IMR-90 (cell line): ENCODE measurements around the gene CH25H.

Experiments
- CEBPB ChIP-seq: IDR thresholded peaks from 2 replicates; pipeline ENCODE4 v1.6.1; 2012; ENCODE audit warnings: low read depth, low read length, improper control_type of control experiment
- MAFK ChIP-seq: IDR thresholded peaks from 2 replicates; pipeline ENCODE4 v1.6.1; 2012; ENCODE audit warnings: low read depth, low read length, improper control_type of control experiment
- POLR2A ChIP-seq: IDR thresholded peaks from 2 replicates; pipeline ENCODE4 v1.6.1; 2012; ENCODE audit warnings: mild to moderate bottlenecking, low read depth, low read length
- RAD21 ChIP-seq: IDR thresholded peaks from 2 replicates; pipeline ENCODE4 v1.6.1; 2012; ENCODE audit warnings: low read length, improper control_type of control experiment
- RFX5 ChIP-seq: IDR thresholded peaks from 2 replicates; pipeline ENCODE4 v1.8.0; 2012; ENCODE audit warnings: low read depth, mild to moderate bottlenecking, low read length, moderate library complexity
- SMC3 ChIP-seq: fragments of 150-350 bp; IDR thresholded peaks from 2 replicates; pipeline ENCODE4 v1.6.1; 2016; ENCODE audit warnings: low read depth, mild to moderate bottlenecking, antibody characterized with exemption, low read length, moderate library complexity
- TF ChIP-seq, protein P1 (sequence below): conservative IDR thresholded peaks from 2 replicates; pipeline ENCODE4 v1.5.1; 2012; ENCODE audit warnings: mild to moderate bottlenecking, low read depth, low read length, improper control_type of control experiment
- TF ChIP-seq, protein P2 (sequence below): fragments of 150-350 bp; IDR thresholded peaks from 2 replicates; pipeline ENCODE4 v1.6.1; 2017; ENCODE audit warnings: mild to moderate bottlenecking, antibody characterized with exemption, low read length, low read depth

DNA sequence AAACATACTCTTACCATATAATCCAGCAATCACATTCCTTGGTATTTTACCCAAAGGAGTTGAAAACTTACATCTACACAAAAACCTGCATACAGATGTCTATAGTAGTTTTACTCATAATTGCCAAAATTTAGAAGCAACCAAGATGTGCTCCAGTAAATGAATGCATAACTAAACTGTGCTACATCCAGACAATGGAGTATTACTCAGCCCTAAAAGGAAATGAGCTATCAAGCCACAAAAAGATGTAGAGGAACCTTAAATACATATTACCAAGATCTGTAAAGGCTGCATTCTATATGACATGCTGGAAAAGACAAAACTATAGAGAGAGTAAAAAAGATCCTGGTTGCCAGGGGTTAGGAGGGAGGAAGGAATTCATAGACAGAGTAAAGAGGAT is 21.8 kb upstream of the CH25H start:
- TF ChIP-seq, protein P1, sequence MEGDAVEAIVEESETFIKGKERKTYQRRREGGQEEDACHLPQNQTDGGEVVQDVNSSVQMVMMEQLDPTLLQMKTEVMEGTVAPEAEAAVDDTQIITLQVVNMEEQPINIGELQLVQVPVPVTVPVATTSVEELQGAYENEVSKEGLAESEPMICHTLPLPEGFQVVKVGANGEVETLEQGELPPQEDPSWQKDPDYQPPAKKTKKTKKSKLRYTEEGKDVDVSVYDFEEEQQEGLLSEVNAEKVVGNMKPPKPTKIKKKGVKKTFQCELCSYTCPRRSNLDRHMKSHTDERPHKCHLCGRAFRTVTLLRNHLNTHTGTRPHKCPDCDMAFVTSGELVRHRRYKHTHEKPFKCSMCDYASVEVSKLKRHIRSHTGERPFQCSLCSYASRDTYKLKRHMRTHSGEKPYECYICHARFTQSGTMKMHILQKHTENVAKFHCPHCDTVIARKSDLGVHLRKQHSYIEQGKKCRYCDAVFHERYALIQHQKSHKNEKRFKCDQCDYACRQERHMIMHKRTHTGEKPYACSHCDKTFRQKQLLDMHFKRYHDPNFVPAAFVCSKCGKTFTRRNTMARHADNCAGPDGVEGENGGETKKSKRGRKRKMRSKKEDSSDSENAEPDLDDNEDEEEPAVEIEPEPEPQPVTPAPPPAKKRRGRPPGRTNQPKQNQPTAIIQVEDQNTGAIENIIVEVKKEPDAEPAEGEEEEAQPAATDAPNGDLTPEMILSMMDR: no peak
- TF ChIP-seq RAD21 (no peak), MAFK (no peak), SMC3 (no peak), CEBPB (no peak), POLR2A (no peak), RFX5 (no peak)
- TF ChIP-seq, protein P2, sequence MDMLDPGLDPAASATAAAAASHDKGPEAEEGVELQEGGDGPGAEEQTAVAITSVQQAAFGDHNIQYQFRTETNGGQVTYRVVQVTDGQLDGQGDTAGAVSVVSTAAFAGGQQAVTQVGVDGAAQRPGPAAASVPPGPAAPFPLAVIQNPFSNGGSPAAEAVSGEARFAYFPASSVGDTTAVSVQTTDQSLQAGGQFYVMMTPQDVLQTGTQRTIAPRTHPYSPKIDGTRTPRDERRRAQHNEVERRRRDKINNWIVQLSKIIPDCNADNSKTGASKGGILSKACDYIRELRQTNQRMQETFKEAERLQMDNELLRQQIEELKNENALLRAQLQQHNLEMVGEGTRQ: no peak
